Erythroblast (primary cell): ENCODE measurements around the gene CADPS2.

Experiments
- DNase-seq, 2 experiments: peaks; one replicate each; lab custom pipeline; 2025; lab: John Stamatoyannopoulos, UW
- GATA1 ChIP-seq: IDR thresholded peaks from 2 replicates; pipeline ENCODE4 v1.6.1; 2011; ENCODE audit warnings: low read depth, mild to moderate bottlenecking, control low read depth, low read length, moderate library complexity
- POLR2A ChIP-seq: IDR thresholded peaks from 2 replicates; pipeline ENCODE4 v1.6.1; 2011; ENCODE audit warnings: mild to moderate bottlenecking, low read length

Gene CADPS2

GRCh38 chr7:122369756-122370155, 516.5 kb downstream of the CADPS2 start:
- TF ChIP-seq GATA1, result no peak
- no peak for TF ChIP-seq POLR2A
- no peak for DNase-seq

- TF ChIP-seq GATA1 (no peak), POLR2A (no peak)
- no peak for DNase-seq
Observed at GRCh38 chr7:122364761-122365280, 521.4 kb downstream of the CADPS2 start.

DNA sequence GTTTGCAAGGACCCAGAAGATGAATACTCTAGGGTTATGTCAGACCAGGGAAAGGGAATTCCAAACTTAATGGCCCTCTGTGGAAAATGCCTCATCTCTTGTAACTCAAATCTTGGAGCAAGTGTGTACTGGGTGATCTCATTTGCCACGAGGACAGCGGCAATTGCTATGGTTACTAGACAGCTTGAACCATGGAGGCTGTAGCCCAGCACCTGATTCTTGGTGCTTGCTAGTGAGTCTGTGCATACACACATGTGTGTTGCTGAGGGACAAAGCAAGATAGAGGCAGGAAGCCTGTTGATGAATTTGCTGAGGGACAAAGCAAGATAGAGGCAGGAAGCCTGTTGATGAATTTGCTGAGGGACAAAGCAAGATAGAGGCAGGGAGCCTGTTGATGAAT, 523.1 kb downstream of the CADPS2 start:
- no peak for DNase-seq
- TF ChIP-seq GATA1 (no peak), POLR2A (no peak)

GRCh38 chr7:122362473-122362872, 523.8 kb downstream of the CADPS2 start:
- TF ChIP-seq POLR2A (no peak), GATA1 (no peak)
- no peak for DNase-seq

DNA sequence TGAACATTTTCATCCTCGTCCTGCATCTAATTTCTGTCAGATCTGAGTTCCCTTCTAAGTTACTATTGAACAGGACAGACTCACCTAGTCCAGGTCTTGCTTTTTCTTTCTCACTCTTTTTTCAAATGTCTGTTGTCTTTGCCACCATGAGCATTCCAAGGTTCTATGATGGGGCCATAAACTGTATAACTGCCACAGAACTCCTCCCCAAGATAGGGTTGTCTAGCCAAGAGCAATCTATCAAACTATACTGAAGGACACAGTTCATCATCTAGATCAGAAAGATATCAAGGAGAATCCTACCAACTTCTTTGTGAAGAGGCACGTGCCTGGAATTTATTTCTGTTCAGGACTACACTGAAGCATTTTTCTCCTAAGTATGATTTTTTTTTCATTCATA, 531.6 kb downstream of the CADPS2 start:
- DNase-seq, result no peak
- TF ChIP-seq POLR2A, result no peak
- no peak for TF ChIP-seq GATA1

DNA sequence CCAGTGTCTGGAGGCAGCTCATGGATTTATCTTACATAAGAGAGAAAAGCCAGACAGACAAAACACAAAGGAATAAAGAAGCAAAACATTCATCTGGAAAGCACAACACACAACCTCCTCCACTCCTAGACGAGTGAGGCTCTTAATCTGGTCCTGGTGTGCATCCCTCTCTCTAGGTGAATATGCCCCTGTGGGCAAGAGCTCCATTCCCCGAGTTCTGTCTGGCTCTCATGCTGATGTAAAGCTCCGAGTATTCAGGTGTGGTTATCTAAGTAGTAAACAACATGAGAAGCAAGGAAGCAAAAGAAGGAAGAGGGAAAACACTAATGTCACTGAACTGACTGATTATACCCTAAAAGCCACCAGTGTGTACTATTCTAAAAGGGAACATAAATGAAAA, 533.8 kb downstream of the CADPS2 start:
- TF ChIP-seq GATA1 (no peak), POLR2A (no peak)
- no peak for DNase-seq

DNA sequence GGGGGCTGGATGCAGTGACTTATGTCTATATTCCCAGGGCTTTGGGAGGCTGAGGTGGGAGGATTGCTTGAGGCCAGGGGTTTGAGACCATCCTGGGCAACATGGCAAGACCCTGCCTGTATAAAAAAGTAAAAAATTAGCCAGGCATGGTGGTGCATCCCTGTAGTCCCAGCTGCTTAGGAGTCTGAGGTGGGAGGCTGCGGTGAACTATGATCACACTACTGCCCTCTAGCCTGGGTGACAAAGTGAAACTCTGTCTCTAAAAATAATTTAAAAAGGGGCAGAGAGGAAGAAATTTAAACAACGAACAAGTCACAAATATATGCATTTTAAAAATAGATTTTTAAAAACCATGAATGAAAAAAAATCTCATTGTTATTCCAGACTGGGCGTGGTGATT, 535.6 kb downstream of the CADPS2 start:
- TF ChIP-seq GATA1 (no peak), POLR2A (no peak)

DNA sequence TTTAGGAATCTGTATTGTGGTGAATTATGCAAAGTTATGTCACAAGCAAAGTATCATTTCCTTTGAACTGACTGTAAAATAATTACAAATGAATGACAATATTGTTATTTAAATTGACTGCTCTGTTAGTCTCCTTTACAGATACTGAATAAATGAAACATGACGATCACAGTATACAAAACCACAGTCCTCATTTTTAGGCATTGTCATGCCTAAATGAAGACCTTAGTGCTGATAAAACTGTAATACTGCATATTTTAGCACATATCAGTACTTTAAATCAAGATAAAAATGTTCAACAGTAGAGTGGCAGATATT, 542.0 kb downstream of the CADPS2 start:
- no peak for TF ChIP-seq POLR2A
- TF ChIP-seq GATA1, result no peak
- no peak for DNase-seq

More for the DNA sequence above, 535.6 kb downstream of the CADPS2 start:
- no peak for DNase-seq

GRCh38 chr7:122343601-122344302, 542.5 kb downstream of the CADPS2 start:
- no peak for TF ChIP-seq GATA1
- TF ChIP-seq POLR2A, result no peak
- no peak for DNase-seq

- DNase-seq, result no peak
- TF ChIP-seq POLR2A (no peak), GATA1 (no peak)
Observed at GRCh38 chr7:122340427-122340826, 545.8 kb downstream of the CADPS2 start.

- DNase-seq, result no peak
- no peak for TF ChIP-seq POLR2A
- TF ChIP-seq GATA1, result no peak
Observed at GRCh38 chr7:122339145-122339904, 546.9 kb downstream of the CADPS2 start.

DNA sequence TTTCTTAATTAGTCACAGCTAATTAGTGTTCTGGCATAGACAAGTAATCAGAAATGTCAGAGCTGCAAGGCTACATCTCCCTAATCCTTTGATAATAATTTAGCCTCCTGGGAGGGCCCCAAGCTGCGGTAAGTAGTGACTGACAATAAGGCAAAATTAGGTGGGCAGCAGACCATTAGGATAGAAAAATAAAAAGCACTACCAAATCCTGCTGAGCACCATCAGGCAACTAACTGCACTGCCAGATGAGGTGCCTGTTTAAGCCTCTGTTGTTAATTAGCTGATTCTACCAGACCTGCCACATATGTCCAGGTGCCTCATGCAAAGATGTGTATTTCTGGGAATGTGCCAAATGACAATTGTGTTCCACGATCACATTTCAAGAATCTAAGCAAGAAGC, 549.2 kb downstream of the CADPS2 start:
- TF ChIP-seq GATA1, result no peak
- TF ChIP-seq POLR2A, result no peak
- DNase-seq, result no peak

- DNase-seq, result no peak
- no peak for TF ChIP-seq POLR2A
- TF ChIP-seq GATA1, result no peak
Observed at GRCh38 chr7:122329145-122329802, 557.0 kb downstream of the CADPS2 start.

- no peak for DNase-seq
- TF ChIP-seq GATA1 (no peak), POLR2A (no peak)
Observed at GRCh38 chr7:122327969-122328368, 558.3 kb downstream of the CADPS2 start.
